ENCODE results near the gene DOCK3.
"Not testable (repeated sequence)": the region's sequence is repeated elsewhere in the genome, so short reads cannot be mapped to it uniquely, and the experiment has no call there.

DNA sequence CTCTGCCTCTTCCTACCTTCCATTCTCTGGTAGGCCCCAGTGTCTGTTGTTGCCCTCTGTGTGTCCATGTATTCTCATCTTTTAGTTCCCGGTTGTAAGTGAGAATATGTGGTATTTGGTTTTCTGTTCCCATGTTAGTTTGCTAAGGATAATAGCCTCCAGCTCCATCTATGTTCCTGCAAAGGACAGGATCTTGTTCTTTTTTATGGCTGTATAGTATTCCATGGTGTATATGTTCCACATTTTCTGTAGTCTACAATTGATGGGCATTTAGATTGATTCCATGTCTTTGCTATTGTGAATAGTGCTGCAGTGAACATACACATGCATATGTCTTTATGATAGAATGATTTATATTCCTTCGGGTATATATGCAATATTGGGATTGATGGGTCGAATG is 107.0 kb downstream of the DOCK3 start:
- TF ChIP-seq POLR2AphosphoS5 (IDR thresholded peaks at IDR 0.05; ENCODE audit: low read depth); SPI1 (IDR thresholded peaks at IDR 0.05; ENCODE audit: borderline replicate concordance, low read depth); GABPA (IDR thresholded peaks at IDR 0.05; ENCODE audit: low read depth): not testable (repeated sequence)
- TF ChIP-seq, protein P1, sequence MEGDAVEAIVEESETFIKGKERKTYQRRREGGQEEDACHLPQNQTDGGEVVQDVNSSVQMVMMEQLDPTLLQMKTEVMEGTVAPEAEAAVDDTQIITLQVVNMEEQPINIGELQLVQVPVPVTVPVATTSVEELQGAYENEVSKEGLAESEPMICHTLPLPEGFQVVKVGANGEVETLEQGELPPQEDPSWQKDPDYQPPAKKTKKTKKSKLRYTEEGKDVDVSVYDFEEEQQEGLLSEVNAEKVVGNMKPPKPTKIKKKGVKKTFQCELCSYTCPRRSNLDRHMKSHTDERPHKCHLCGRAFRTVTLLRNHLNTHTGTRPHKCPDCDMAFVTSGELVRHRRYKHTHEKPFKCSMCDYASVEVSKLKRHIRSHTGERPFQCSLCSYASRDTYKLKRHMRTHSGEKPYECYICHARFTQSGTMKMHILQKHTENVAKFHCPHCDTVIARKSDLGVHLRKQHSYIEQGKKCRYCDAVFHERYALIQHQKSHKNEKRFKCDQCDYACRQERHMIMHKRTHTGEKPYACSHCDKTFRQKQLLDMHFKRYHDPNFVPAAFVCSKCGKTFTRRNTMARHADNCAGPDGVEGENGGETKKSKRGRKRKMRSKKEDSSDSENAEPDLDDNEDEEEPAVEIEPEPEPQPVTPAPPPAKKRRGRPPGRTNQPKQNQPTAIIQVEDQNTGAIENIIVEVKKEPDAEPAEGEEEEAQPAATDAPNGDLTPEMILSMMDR (IDR thresholded peaks at IDR 0.05; ENCODE audit: insufficient read depth, low read length) = not testable (repeated sequence)
- TF ChIP-seq, protein P2, sequence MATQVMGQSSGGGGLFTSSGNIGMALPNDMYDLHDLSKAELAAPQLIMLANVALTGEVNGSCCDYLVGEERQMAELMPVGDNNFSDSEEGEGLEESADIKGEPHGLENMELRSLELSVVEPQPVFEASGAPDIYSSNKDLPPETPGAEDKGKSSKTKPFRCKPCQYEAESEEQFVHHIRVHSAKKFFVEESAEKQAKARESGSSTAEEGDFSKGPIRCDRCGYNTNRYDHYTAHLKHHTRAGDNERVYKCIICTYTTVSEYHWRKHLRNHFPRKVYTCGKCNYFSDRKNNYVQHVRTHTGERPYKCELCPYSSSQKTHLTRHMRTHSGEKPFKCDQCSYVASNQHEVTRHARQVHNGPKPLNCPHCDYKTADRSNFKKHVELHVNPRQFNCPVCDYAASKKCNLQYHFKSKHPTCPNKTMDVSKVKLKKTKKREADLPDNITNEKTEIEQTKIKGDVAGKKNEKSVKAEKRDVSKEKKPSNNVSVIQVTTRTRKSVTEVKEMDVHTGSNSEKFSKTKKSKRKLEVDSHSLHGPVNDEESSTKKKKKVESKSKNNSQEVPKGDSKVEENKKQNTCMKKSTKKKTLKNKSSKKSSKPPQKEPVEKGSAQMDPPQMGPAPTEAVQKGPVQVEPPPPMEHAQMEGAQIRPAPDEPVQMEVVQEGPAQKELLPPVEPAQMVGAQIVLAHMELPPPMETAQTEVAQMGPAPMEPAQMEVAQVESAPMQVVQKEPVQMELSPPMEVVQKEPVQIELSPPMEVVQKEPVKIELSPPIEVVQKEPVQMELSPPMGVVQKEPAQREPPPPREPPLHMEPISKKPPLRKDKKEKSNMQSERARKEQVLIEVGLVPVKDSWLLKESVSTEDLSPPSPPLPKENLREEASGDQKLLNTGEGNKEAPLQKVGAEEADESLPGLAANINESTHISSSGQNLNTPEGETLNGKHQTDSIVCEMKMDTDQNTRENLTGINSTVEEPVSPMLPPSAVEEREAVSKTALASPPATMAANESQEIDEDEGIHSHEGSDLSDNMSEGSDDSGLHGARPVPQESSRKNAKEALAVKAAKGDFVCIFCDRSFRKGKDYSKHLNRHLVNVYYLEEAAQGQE (IDR thresholded peaks at IDR 0.05; ENCODE audit: insufficient replicate concordance, low read depth) = not testable (repeated sequence)

Data from HL-60 (cell line).